ENCODE results near the gene GTF2IRD1.
"Not testable (repeated sequence)": the region's sequence is repeated elsewhere in the genome, so short reads cannot be mapped to it uniquely, and the experiment has no call there.

GTF2IRD1 gene

GRCh38 chr7:74495112-74496086 is 41.7 kb downstream of the GTF2IRD1 start:
- no peak for DNase-seq

GRCh38 chr7:74496272-74496671 is 42.6 kb downstream of the GTF2IRD1 start:
- DNase-seq, result no peak

DNA sequence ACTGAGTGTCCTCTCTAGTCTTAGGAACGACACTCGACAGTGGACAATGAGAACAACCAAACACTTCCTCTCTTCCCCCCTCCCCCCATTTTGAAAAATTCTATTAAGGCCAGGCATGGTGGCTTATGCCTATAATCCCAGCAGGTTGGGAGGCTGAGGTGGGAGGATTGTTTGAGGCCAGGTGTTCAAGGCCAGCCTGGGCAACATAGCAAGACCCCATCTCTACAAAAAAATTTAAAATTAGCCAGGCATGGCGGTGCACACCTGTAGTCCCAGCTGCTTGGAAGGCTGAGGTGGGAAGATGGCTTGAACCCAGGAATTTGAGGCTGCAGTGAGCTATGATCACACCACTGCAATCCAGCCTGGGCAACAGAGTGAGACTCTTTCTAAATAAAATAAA is 43.1 kb downstream of the GTF2IRD1 start:
- not testable (repeated sequence) for DNase-seq

DNA sequence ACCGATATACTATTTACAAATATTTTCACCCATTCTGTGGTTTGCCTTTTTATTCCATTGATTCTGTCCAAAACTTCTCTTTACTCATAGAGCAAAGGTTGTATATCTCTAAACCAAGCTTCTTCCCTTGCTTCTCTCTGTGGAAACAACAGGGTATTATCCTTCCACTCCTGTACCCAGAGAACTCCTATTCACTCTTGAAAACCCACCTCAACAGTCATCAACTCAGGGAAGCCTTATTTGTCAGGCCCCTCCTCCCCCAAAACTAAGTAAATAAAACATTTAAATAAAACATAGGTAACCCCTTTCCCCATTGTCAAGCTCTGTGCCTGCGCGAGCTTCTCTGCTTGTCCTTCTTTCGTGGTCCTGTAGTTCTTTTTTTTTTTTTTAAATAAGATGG is 44.6 kb downstream of the GTF2IRD1 start:
- DNase-seq, result no peak

- DNase-seq, result no peak
These were observed 45.5 kb downstream of the GTF2IRD1 start for GRCh38 chr7:74498996-74499834.

DNA sequence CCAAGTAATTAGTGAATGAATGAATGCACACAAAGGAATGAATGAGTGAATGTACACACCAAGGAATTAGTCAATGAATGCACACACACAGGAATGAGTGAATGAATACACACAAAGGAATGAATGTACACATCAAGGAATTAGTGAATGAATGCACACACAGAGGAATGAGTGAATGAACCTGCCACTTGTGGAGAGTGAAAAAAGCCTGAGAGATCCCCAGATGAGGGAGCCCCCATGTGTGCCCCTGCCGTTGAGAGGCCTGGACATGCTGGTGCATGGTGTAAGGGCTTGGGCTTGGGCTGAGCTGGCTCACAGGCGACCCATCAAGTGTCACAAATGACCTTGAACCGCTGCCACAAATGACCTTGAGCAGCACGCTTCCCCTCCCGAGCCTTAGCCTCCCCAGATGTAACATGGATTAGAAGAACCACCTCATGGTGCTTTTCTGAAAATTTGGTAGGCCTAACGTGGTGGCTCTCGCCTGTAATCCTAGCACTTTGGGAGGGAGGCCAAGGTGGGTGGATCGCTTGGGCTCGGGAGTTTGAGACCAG is 46.2 kb downstream of the GTF2IRD1 start:
- DNase-seq, result no peak

- no peak for DNase-seq
These were observed 47.6 kb downstream of the GTF2IRD1 start for GRCh38 chr7:74501298-74501697.

DNA sequence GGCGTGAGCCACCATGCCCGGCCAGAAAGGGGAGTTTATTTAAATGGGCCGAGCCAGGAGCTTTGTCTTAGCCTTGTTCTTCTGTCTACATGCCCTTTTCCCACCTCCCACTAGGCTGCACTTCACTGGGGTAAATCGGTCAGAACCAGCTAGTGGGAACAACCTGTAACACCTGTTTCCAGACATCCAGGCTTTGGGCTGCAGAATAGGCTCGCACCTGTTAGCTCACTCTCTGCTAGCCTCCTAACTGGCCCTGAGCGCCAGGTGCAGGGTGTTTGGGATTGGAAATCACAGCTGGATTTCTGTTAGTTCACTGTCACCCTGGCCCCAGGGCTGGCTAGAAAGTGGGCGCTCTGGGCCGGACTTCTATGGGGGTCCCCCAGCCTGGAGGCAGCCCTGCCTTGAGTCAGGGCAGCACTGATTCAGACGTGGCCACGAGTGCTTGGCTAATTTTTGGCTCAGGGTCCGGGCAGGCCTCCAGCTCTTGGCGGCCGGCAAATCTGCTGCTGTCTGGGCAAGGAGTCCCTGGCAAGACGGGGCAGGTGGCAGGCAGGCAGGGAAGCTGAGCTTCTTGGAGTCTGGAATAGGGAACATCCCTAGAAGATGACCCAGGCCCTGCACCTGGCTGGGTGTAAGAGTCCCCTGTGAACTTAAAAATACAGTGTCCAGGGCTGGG is 48.6 kb downstream of the GTF2IRD1 start:
- no peak for DNase-seq

DNA sequence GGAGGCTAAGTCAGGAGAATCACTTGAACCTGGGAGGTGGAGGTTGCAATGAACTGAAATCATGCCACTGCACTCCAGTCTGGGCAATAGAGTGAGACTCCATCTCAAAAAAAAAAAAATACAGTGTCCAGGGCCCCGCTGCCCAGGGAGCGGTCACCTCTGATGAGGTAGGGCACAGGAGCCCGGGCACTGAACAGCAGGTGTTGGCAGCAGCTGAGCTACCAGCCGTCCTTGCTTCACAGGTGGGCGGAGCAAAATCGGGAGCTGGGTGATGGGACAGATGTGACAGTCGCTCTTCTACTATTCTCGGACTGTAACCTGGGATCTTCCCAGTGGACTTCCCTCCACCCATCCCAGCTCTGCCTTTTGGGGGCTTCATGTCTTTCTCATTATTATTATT is 49.4 kb downstream of the GTF2IRD1 start:
- no peak for DNase-seq

DNA sequence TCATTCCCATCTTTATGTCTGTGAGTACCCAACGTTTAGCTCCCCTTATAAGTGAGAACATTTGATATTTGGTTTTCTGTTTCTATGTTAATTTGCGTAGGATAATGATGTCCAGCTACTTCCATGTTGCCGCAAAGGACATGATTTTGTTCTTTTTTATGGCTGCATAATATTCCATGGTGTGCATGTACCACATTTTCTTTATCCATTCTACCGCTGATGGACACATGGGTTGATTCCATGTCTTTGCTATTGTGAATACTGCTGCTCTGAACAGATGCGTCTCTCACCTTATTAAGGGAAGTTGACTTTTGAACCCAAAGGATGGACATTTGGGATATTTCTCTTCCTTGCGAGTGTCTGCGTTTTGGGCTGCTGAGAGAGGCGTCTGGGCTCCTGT is 50.2 kb downstream of the GTF2IRD1 start:
- DNase-seq, result no peak

DNA sequence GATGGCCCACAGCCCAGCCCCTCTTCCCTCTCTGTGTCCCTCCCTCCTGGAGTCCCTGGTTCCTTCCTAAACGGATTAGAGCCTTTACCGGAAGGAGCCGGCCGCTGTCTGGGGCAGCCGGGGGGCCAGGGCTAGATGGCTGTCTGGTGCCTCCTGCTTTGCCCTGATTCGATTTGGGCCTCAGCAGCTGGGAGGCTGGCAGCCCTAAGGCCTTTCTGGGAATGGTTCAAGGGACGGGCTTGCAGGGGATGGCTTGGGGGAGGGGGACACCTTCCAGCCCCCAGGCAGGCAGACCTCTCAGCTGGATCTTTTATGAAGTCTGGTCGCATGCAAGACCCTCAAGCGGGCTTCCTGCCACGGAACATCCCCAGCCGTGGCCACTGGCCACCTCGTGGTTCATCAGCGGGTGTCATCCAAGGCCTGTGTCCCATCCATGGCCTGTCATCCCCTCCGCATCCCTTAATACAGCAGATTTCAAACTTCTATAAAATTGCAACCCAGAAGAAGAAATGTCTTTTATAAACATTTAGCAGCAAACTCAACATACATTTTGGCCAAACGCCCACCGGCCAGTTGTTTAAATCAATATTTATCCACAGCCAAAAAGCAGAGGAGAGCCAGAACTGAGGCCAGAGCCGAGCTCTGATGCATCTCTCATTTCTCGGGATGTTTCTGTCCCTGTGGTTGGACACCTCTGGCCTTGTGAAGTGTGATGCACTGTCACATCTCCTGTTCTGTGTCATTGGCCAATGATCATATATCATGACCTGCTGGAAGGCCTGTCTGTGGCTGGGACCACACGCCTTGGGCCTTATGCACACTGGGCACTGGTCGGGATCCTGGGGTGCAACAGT is 52.0 kb downstream of the GTF2IRD1 start:
- no peak for DNase-seq

- DNase-seq, result no peak
These were observed 52.6 kb downstream of the GTF2IRD1 start for GRCh38 chr7:74506325-74506724.

- no peak for DNase-seq
These were observed 54.0 kb downstream of the GTF2IRD1 start for GRCh38 chr7:74507538-74508319.

- not testable (repeated sequence) for DNase-seq
These were observed 55.7 kb downstream of the GTF2IRD1 start for GRCh38 chr7:74509453-74509852.

DNA sequence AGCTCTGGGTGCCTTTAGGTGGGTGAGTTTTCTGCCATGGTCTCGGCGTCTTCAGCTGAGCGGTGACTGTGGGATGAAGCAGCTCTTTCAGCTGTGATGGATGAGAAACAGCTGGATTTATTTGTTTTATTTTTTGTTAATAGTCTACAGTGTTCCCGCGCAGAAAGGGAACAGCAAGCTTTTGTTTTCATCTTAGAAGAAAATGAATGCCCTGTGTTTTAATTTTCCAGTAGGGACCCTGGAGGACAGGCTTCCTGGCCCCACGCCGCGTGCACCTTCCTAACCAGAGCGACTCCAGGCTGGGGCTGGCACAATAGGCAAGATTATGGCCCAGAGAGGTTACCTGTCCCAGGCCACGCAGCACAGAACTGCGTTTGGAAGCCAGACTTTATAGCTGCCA is 57.6 kb downstream of the GTF2IRD1 start:
- no peak for DNase-seq

DNA sequence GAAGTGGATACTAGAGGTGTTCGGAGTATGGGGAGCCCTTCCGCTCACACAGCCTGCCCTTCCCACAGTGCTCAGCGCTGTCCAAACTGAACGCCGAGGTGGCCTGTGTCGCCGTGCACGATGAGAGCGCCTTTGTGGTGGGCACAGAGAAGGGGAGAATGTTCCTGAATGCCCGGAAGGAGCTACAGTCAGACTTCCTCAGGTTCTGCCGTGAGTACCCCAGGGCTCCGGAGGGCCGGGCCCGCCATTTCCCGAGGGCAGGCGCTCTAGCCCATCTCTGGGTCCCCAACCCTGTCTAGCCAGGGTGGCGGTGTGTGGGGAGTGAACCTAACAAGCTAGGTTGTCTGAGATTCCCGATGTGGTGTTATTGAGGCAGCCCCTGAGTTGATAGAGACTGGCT is 59.1 kb downstream of the GTF2IRD1 start:
- no peak for DNase-seq

DNA sequence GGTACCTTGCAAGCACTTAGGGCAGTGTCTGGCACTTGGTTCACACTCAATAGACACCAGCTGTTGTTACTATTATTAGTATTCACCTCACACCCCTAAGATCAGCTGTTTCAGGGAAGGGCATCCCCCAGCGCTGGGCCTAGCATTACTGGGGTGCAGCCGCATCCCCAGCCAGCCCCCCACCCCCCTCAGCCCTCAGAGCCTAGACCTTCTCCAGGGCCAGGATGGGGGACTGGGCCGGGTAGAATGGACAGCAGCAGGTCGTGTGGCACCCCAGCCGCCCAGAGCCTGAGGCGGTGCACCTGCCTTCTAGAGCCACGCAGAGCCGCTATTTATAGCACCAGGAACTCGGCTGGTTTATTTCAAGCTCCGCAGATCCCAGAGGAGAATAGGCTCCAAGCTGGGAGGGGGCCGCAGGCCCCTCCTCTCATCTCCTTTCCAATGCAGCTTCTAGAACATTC is 60.5 kb downstream of the GTF2IRD1 start:
- no peak for DNase-seq

DNA sequence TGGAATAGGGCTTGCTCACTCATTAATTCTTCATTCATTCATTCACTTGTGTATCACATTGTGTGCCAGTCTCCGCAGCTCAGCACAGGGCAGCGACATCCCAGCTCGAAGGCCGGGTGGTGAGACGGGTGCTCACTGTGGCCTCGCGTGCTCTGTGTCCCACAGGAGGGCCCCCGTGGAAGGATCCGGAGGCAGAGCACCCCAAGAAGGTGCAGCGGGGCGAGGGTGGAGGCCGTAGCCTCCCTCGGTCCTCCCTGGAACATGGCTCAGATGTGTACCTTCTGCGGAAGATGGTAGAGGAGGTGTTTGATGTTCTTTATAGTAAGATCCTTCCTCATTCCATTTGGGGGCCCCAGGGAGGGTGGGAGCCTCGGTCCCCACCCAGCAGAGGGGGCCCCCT is 61.6 kb downstream of the GTF2IRD1 start:
- DNase-seq, result no peak

DNA sequence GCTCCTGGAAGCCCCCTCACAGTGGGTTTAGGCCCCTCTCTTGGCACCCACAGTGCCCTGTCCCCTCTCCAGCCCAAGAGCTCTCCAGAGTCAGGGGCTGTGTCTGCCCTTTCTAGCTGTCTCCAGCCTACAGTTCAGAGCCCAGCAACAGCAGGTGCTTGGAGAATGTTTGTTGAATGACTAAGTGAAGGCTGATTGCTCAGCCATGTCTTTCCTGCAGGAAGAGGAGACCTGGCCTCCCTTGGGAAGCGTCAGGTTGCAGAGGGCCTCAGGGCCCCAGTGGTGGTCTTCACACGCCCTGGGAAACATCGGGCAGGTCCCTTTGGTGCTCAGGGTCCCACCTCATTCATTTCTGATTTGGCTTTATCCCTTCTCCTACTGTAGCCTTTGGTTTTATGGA is 62.5 kb downstream of the GTF2IRD1 start:
- no peak for DNase-seq

DNA sequence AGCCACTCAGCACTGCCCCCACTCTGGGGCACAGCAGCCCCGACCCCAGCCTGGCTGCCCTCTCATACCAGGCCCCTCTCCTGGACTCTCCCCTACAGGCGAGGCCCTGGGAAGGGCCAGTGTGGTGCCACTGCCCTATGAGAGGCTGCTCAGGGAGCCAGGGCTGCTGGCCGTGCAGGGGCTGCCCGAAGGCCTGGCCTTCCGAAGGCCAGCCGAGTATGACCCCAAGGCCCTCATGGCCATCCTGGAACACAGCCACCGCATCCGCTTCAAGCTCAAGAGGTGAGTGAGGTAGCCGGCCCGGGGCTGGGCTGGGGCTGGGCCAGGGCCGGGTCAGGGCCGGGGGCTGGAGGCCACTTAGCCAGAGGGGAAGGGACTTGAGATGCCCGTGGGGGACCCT is 64.3 kb downstream of the GTF2IRD1 start:
- DNase-seq, result no peak

DNA sequence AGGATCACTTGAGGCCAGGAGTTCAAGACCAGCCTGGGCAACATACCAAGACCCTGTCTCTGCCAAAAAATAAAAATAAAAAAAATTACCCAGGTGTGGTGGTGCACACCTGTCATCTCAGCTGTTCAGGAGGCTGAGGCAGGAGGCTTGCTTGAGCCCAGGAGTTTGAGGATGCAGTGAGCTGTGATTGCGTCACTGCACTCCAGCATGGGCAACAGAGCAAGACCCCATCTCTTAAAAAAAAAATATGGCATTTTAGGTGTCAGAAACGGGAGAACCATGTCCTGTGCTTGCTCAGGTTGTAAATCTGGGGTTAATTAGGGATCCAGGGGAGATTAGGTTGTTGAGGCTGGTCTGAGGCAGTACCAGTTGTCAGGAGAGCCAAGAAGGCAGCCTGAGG is 64.9 kb downstream of the GTF2IRD1 start:
- DNase-seq, result no peak
